K562 (cell line): ENCODE data around the gene ZBTB22. TPM values are rescaled to one million over a fixed set of nuclear protein-coding genes. Genes with fewer than 3 reads are reported as not detected.
A peak's percentile ranks its signal among the peaks of the same experiment; 100 is the strongest.

ENCODE experiments used
- BCOR ChIP-seq: fragments of 450-650 bp; IDR thresholded peaks from 2 replicates; pipeline ENCODE4 v1.6.1; 2016
- DNMT1 ChIP-seq: fragments of 450-650 bp; IDR thresholded peaks from 2 replicates; pipeline ENCODE4 v1.6.1; 2016; ENCODE audit warnings: antibody characterized with exemption, mild to moderate bottlenecking
- EP400 ChIP-seq: fragments of 450-650 bp; IDR thresholded peaks from 2 replicates; pipeline ENCODE4 v1.6.1; 2017; ENCODE audit warnings: antibody characterized with exemption, mild to moderate bottlenecking, moderate library complexity
- FOXM1 ChIP-seq, 2 experiments: fragments of 450-650 bp in 1 of 2; sonication (generic) in 1 of 2; formaldehyde crosslinking in 1 of 2; IDR thresholded peaks; 2 replicates each; pipeline versions ENCODE4 v1.6.1 to v1.9.0; 2017 to 2022; ENCODE audit warnings: low read depth in 2 of 2, mild to moderate bottlenecking in 2 of 2, missing genetic modification reagents in 1 of 2, moderate library complexity in 1 of 2
- GATA2 ChIP-seq: sonication (generic); formaldehyde crosslinking; IDR thresholded peaks from 2 replicates; pipeline ENCODE4 v1.4.0; 2020; ENCODE audit warnings: mild to moderate bottlenecking, missing genetic modification reagents
- KAT7 ChIP-seq: sonication (generic); formaldehyde crosslinking; IDR thresholded peaks from 2 replicates; pipeline ENCODE4 v1.8.0; 2022; ENCODE audit warnings: missing genetic modification reagents, mild to moderate bottlenecking, borderline replicate concordance
- MYC ChIP-seq, 2 experiments: fragments of 250-450 bp in 1 of 2; sonication (Bioruptor Pico) in 1 of 2; IDR thresholded peaks; 2 replicates each; pipeline versions ENCODE4 v1.5.1 to v1.6.1; 2012 to 2021; ENCODE audit warnings: low read depth in 2 of 2, borderline replicate concordance in 1 of 2, improper control_type of control experiment in 1 of 2, low read length in 1 of 2, mild to moderate bottlenecking in 1 of 2, moderate library complexity in 1 of 2
- NFYB ChIP-seq: IDR thresholded peaks from 2 replicates; pipeline ENCODE4 v1.6.1; 2011; ENCODE audit warnings: mild to moderate bottlenecking, moderate library complexity; ENCODE audit not compliant: insufficient read length; ENCODE audit errors: extremely low read depth
- NONO ChIP-seq, 2 experiments: fragments of 200-400 bp in 1 of 2; fragments of 450-650 bp in 1 of 2; formaldehyde crosslinking in 1 of 2; IDR thresholded peaks; 2 replicates each; pipeline ENCODE4 v1.6.1; 2017; ENCODE audit warnings: low read depth in 2 of 2, mild to moderate bottlenecking in 2 of 2, moderate library complexity in 2 of 2, low read length in 1 of 2
- POLR2G ChIP-seq: fragments of 200-400 bp; formaldehyde crosslinking; IDR thresholded peaks from 2 replicates; pipeline ENCODE4 v1.6.1; 2017; ENCODE audit warnings: low read depth, mild to moderate bottlenecking, antibody characterized with exemption, low read length, moderate library complexity
- POU5F1 ChIP-seq: fragments of 150-350 bp; IDR thresholded peaks from 2 replicates; pipeline ENCODE4 v1.6.1; 2014; ENCODE audit warnings: borderline replicate concordance, low read length, low read depth, mild to moderate bottlenecking; ENCODE audit not compliant: partially characterized antibody
- PTRF ChIP-seq: fragments of 450-650 bp; IDR thresholded peaks from 2 replicates; pipeline ENCODE4 v1.6.1; 2016; ENCODE audit warnings: mild to moderate bottlenecking, missing genetic modification characterization, missing compliant biosample characterization
- RB1 ChIP-seq: fragments of 450-650 bp; IDR thresholded peaks from 2 replicates; pipeline ENCODE4 v1.6.1; 2017; ENCODE audit warnings: low read depth, mild to moderate bottlenecking
- TRIM28 ChIP-seq: fragments of 450-650 bp; IDR thresholded peaks from 2 replicates; pipeline ENCODE4 v1.6.1; 2017
- ZNF12 ChIP-seq: sonication (generic); formaldehyde crosslinking; IDR thresholded peaks from 2 replicates; pipeline ENCODE4 v1.4.0; 2020; ENCODE audit warnings: mild to moderate bottlenecking, missing genetic modification reagents
- ZNF133 ChIP-seq: fragments of 250-450 bp; sonication (Bioruptor Pico); IDR thresholded peaks from 2 replicates; pipeline ENCODE4 v1.4.0; 2020; ENCODE audit warnings: mild to moderate bottlenecking
- ZNF253 ChIP-seq: fragments of 250-450 bp; sonication (Bioruptor Pico); conservative IDR thresholded peaks from 2 replicates; pipeline ENCODE4 v1.6.1; 2021; ENCODE audit warnings: mild to moderate bottlenecking
- ZNF766 ChIP-seq: fragments of 200-800 bp; sonication (Bioruptor generic); conservative IDR thresholded peaks from 2 replicates; pipeline ENCODE4 v1.6.1; 2016; ENCODE audit warnings: missing genetic modification characterization, missing compliant biosample characterization
- polyA plus RNA-seq, 8 experiments: library from polyadenylated mRNA; depleted of rRNA in 4 of 8; stranded (reverse) in 5 of 8; unstranded in 3 of 8; fragments of >200 nt; fragmentation: Nextera tagmentation in 2 of 8; fragmentation: Illumina TruSeq in 1 of 8; extraction: Ambion mirVana in 2 of 8; extraction: Trizol in 1 of 8; gene quantifications; 2 replicates each; pipeline versions ENCODE4 v1.2.1 to v1.2.3, GENCODE V29; 2011 to 2014; ENCODE audit warnings: inconsistent platforms in 1 of 8, missing spikeins in 1 of 8
- total RNA-seq, 7 experiments: library from RNA; depleted of rRNA in 6 of 7; stranded (reverse); fragments of >200 nt in 6 of 7; fragmentation: Illumina TruSeq in 2 of 7; extraction: Trizol in 2 of 7; gene quantifications; 2 replicates each; pipeline versions ENCODE4 v1.2.1 to v1.2.3, GENCODE V29; 2011 to 2021; ENCODE audit warnings: low replicate concordance in 1 of 7
- TF ChIP-seq, protein P1 (sequence below): fragments of 450-650 bp; IDR thresholded peaks from 2 replicates; pipeline ENCODE4 v1.6.1; 2016
- TF ChIP-seq, protein P2 (sequence below), 3 experiments: fragments of 200-800 bp in 1 of 3; fragments of 250-450 bp in 1 of 3; fragments of 450-650 bp in 1 of 3; sonication (Bioruptor Pico) in 1 of 3; sonication (Bioruptor generic) in 1 of 3; formaldehyde crosslinking in 1 of 3; IDR thresholded peaks; 2 replicates each; pipeline versions ENCODE4 v1.6.1 to v1.8.0; 2016 to 2022; ENCODE audit warnings: mild to moderate bottlenecking in 2 of 3, missing genetic modification characterization in 2 of 3, missing compliant biosample characterization in 1 of 3, moderate library complexity in 1 of 3
- TF ChIP-seq, protein P3 (sequence below), 2 experiments: fragments of 450-650 bp in 1 of 2; sonication (generic) in 1 of 2; formaldehyde crosslinking in 1 of 2; IDR thresholded peaks in 1 of 2; conservative IDR thresholded peaks in 1 of 2; 2 replicates each; pipeline versions ENCODE4 v1.6.1 to v1.8.1; 2016 to 2023; ENCODE audit warnings: mild to moderate bottlenecking in 2 of 2, moderate library complexity in 2 of 2, inconsistent platforms in 1 of 2, missing genetic modification reagents in 1 of 2

Gene ZBTB22
- total and polyA plus RNA-seq, 9 of the 15 experiments (the other 6 are each of a cell fraction or from before 2014, with no cell fraction given), result 0.21 to 11.9 (median 7.1) TPM

DNA sequence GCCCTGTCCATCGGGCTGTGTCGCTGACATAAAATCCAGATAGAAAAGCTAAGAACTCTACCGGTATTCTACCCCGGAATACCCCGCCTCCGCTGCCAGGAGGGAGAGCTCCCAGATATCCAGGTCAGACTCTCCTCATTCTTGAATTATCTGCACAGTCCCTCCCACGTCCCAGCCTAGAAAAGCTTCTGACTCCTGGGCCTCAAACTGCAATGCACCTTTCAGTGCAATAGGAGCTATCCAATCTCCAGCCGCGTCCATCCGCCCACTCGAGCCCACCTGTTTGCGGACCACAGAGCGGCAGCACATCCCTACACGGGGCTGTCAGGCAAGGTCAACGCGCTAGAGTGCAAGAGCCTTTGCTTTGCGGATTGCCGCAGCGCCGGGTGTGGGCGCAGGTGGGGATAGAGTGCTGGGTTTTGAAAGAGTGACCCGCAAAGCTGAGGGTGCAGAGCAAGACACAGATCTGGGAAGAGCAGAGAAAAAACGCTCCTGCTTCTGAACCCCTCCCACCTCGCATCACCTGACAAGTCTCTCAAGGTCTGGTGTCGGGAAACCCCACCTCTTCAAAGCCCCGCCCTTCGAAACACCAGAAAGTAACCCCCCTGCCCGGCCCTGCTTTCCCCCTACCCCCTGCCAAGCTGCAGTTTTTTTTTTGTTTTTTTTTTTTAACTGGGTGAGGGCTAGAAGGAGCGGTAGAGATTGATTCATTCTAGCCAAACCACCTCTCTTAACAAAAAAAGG is 5.0 kb downstream of the ZBTB22 start (continued):
- TF ChIP-seq, protein P1, sequence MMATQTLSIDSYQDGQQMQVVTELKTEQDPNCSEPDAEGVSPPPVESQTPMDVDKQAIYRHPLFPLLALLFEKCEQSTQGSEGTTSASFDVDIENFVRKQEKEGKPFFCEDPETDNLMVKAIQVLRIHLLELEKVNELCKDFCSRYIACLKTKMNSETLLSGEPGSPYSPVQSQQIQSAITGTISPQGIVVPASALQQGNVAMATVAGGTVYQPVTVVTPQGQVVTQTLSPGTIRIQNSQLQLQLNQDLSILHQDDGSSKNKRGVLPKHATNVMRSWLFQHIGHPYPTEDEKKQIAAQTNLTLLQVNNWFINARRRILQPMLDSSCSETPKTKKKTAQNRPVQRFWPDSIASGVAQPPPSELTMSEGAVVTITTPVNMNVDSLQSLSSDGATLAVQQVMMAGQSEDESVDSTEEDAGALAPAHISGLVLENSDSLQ, result peak; percentile 82
- no peak; the same call in 1 of the 2 replicates for TF ChIP-seq ZNF766 (CRISPR knock-in tag)
- TF ChIP-seq ZNF253 (CRISPR knock-in tag), result no peak
- TF ChIP-seq RB1, result peak; percentile 54; the same call in 1 of the 2 replicates
- TF ChIP-seq, protein P2, sequence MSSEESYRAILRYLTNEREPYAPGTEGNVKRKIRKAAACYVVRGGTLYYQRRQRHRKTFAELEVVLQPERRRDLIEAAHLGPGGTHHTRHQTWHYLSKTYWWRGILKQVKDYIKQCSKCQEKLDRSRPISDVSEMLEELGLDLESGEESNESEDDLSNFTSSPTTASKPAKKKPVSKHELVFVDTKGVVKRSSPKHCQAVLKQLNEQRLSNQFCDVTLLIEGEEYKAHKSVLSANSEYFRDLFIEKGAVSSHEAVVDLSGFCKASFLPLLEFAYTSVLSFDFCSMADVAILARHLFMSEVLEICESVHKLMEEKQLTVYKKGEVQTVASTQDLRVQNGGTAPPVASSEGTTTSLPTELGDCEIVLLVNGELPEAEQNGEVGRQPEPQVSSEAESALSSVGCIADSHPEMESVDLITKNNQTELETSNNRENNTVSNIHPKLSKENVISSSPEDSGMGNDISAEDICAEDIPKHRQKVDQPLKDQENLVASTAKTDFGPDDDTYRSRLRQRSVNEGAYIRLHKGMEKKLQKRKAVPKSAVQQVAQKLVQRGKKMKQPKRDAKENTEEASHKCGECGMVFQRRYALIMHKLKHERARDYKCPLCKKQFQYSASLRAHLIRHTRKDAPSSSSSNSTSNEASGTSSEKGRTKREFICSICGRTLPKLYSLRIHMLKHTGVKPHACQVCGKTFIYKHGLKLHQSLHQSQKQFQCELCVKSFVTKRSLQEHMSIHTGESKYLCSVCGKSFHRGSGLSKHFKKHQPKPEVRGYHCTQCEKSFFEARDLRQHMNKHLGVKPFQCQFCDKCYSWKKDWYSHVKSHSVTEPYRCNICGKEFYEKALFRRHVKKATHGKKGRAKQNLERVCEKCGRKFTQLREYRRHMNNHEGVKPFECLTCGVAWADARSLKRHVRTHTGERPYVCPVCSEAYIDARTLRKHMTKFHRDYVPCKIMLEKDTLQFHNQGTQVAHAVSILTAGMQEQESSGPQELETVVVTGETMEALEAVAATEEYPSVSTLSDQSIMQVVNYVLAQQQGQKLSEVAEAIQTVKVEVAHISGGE (CRISPR knock-in tag; IDR thresholded peaks at IDR 0.05), result no peak
- TF ChIP-seq MYC (IDR thresholded peaks at IDR 0.05; ENCODE audit: low read depth, low read length), result no peak
- no peak for TF ChIP-seq MYC (CRISPR knock-in tag; IDR thresholded peaks at IDR 0.05; ENCODE audit: borderline replicate concordance, low read depth)
- TF ChIP-seq POU5F1, result no peak
- no peak for TF ChIP-seq KAT7 (CRISPR knock-in tag)
- peak; percentile 26; the same call in 1 of the 2 replicates for TF ChIP-seq GATA2 (CRISPR knock-in tag)
- TF ChIP-seq EP400, result peak; percentile 20; the same call in 1 of the 2 replicates
- no peak for TF ChIP-seq PTRF (tag)
- no peak for TF ChIP-seq FOXM1 (IDR thresholded peaks at IDR 0.05; ENCODE audit: low read depth)
- TF ChIP-seq FOXM1 (CRISPR knock-in tag; IDR thresholded peaks at IDR 0.05; ENCODE audit: low read depth), result no peak
- TF ChIP-seq, protein P3, sequence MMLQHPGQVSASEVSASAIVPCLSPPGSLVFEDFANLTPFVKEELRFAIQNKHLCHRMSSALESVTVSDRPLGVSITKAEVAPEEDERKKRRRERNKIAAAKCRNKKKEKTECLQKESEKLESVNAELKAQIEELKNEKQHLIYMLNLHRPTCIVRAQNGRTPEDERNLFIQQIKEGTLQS (IDR thresholded peaks at IDR 0.05), result no peak
- TF ChIP-seq, protein P3 (CRISPR knock-in tag; conservative IDR thresholded peaks at IDR 0.05), result no peak
- TF ChIP-seq NFYB, result no peak
- TF ChIP-seq DNMT1, result no peak
- no peak for TF ChIP-seq POLR2G
- TF ChIP-seq TRIM28, result no peak
- peak; percentile 67; the same call in 1 of the 2 replicates for TF ChIP-seq ZNF12 (CRISPR knock-in tag)
- 0 out of 2 replicates have a peak, but pooled peaks have one; percentile 25 for TF ChIP-seq BCOR
- no peak for TF ChIP-seq ZNF133 (CRISPR knock-in tag)
- no peak for TF ChIP-seq NONO (IDR thresholded peaks at IDR 0.05; ENCODE audit: low read depth in 2 of 2, low read length in 1 of 2)
